Vagina (tissue), 2 donors: ENCODE results near the gene RGS6. TPM values are rescaled to one million over a fixed set of nuclear protein-coding genes. Genes with fewer than 3 reads are reported as not detected.

Experiments
- DNase-seq, 2 donors: peaks; one replicate each; pipeline ENCODE4 v3.0.0-alpha.2; 2017; ENCODE audit errors: extremely low spot score in 2 of 2
- H3K27ac ChIP-seq: fragments of 200-600 bp; sonication (generic); one replicate; pipeline ENCODE4 v1.5.1; 2019
- H3K27me3 ChIP-seq: fragments of 200-600 bp; sonication (generic); one replicate; pipeline ENCODE4 v1.5.1; 2019
- H3K36me3 ChIP-seq, 2 donors: fragments of 200-600 bp; sonication (generic); one replicate each; pipeline ENCODE4 v1.5.1; 2017 to 2019
- H3K4me1 ChIP-seq: fragments of 200-600 bp; sonication (generic); one replicate; pipeline ENCODE4 v1.5.1; 2019
- H3K4me3 ChIP-seq, 2 donors: fragments of 200-600 bp; sonication (generic); 1 replicate in 1 of 2; 2 replicates in 1 of 2; pipeline ENCODE4 v1.5.1; 2016 to 2019
- H3K9me3 ChIP-seq: fragments of 200-600 bp; sonication (generic); one replicate; pipeline ENCODE4 v1.5.1; 2019
- CTCF ChIP-seq, 3 experiments: fragments of 450-650 bp in 2 of 3; fragments of 200-600 bp in 1 of 3; sonication (generic) in 1 of 3; IDR thresholded peaks; one replicate each; pipeline ENCODE4 v1.5.1; 2017 to 2019; ENCODE audit warnings: antibody characterized with exemption in 3 of 3, mild to moderate bottlenecking in 2 of 3, moderate library complexity in 2 of 3
- POLR2A ChIP-seq, 2 donors: fragments of 450-650 bp; IDR thresholded peaks; one replicate each; pipeline ENCODE4 v1.6.1; 2017; ENCODE audit warnings: antibody characterized with exemption in 2 of 2, mild to moderate bottlenecking in 2 of 2, moderate library complexity in 2 of 2
- POLR2AphosphoS5 ChIP-seq, 2 donors: sonication (generic); formaldehyde crosslinking; IDR thresholded peaks; one replicate each; pipeline ENCODE4 v1.9.0; 2017; ENCODE audit warnings: antibody characterized with exemption in 2 of 2, mild to moderate bottlenecking in 2 of 2, low read depth in 1 of 2; ENCODE audit not compliant: insufficient read depth in 1 of 2
- intact Hi-C: fragments of 100-400 bp; cut with DNase I; formaldehyde crosslinking; loops from one replicate; pipeline ENCODE4 v1.15.1; 2023
- total RNA-seq: library from RNA; depleted of rRNA; stranded (reverse); fragments of >200 nt; gene quantifications from one replicate; pipeline ENCODE4 v1.2.3, GENCODE V29; 2016

Gene RGS6
- total RNA-seq, 1 donor from 2014 or later = 2.0 TPM

- no peak overlapping the region for H3K4me3 ChIP-seq
- no peak overlapping the region for H3K27ac ChIP-seq
- H3K36me3 ChIP-seq = no peaks in the 10 kb centered on the region
- TF ChIP-seq POLR2A (IDR thresholded peaks at IDR 0.05) = no peak
- no peak for DNase-seq
- no peaks in the 10 kb centered on the region for H3K9me3 ChIP-seq
- H3K27me3 ChIP-seq = no peaks in the 10 kb centered on the region
- no peaks in the 10 kb centered on the region for H3K4me1 ChIP-seq
- intact Hi-C loops = no loop called here
Observed at GRCh38 chr14:72057701-72058285, 125.6 kb downstream of the RGS6 start.

- H3K27me3 ChIP-seq = no peaks in the 10 kb centered on the region
- H3K27ac ChIP-seq = no peak overlapping the region
- H3K4me3 ChIP-seq = no peak overlapping the region
- H3K9me3 ChIP-seq = no peaks in the 10 kb centered on the region
- DNase-seq = no peak
- intact Hi-C loops = no loop called here
- no peaks in the 10 kb centered on the region for H3K4me1 ChIP-seq
- H3K36me3 ChIP-seq = no peaks in the 10 kb centered on the region
- no peak for TF ChIP-seq POLR2A (IDR thresholded peaks at IDR 0.05)
- no peak for TF ChIP-seq CTCF (IDR thresholded peaks at IDR 0.05)
- no peak for TF ChIP-seq POLR2AphosphoS5 (IDR thresholded peaks at IDR 0.05; ENCODE audit: insufficient read depth in 1 of 2, low read depth in 1 of 2)
Observed at GRCh38 chr14:72060460-72060859, 128.2 kb downstream of the RGS6 start.

GRCh38 chr14:72060917-72061316 lies 128.7 kb downstream of the RGS6 start:
- H3K36me3 ChIP-seq = no peaks in the 10 kb centered on the region
- TF ChIP-seq POLR2AphosphoS5 (IDR thresholded peaks at IDR 0.05; ENCODE audit: insufficient read depth in 1 of 2, low read depth in 1 of 2) (no peak), CTCF (IDR thresholded peaks at IDR 0.05) (no peak), POLR2A (IDR thresholded peaks at IDR 0.05) (no peak)
- no peaks in the 10 kb centered on the region for H3K27me3 ChIP-seq
- no peaks in the 10 kb centered on the region for H3K9me3 ChIP-seq
- intact Hi-C loops = no loop called here
- no peaks in the 10 kb centered on the region for H3K4me1 ChIP-seq
- no peak overlapping the region for H3K27ac ChIP-seq
- no peak overlapping the region for H3K4me3 ChIP-seq
- DNase-seq = no peak

- Histone ChIP-seq H3K27ac (no peak overlapping the region), H3K4me3 (no peak overlapping the region), H3K4me1 (no peaks in the 10 kb centered on the region), H3K36me3 (no peaks in the 10 kb centered on the region), H3K27me3 (no peaks in the 10 kb centered on the region), H3K9me3 (no peaks in the 10 kb centered on the region)
- intact Hi-C loops = no loop called here
- no peak for TF ChIP-seq POLR2AphosphoS5 (IDR thresholded peaks at IDR 0.05; ENCODE audit: insufficient read depth in 1 of 2, low read depth in 1 of 2)
- TF ChIP-seq POLR2A (IDR thresholded peaks at IDR 0.05) = no peak
- TF ChIP-seq CTCF (IDR thresholded peaks at IDR 0.05) = no peak
- DNase-seq = no peak
Observed at GRCh38 chr14:72061718-72062117, 129.5 kb downstream of the RGS6 start.

DNA sequence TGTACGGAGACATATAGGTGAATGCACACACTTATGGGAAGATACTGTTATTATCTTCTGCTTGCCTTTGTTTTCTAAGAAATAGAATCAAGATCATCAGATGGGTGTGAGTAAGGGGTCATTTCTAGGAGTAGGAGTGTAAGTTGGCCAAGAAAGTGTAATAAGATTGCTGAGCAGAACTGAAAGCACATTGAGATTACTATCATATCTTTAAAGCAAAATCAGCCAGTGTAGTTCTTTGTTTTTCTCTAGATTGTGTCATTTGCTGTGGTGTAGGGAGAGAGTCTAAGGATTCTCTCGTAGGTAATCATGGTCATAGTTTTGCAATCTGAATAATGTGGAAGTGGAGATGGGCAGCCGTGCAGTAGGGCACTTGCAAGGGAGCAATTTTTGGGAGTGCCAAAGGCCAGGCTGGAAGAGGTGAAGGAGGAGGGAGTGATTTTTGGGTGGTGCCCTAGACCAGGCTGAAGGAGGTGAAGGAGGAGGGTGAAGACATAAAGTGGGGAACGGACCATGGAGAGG lies 131.6 kb downstream of the RGS6 start:
- no peak for DNase-seq

More for the DNA sequence above, 131.6 kb downstream of the RGS6 start:
- Histone ChIP-seq H3K9me3 (no peaks in the 10 kb centered on the region), H3K4me1 (no peaks in the 10 kb centered on the region), H3K36me3 (no peaks in the 10 kb centered on the region), H3K4me3 (no peak overlapping the region), H3K27ac (no peak overlapping the region), H3K27me3 (no peaks in the 10 kb centered on the region)
- intact Hi-C loops = no loop called here
- no peak for TF ChIP-seq POLR2AphosphoS5 (IDR thresholded peaks at IDR 0.05; ENCODE audit: insufficient read depth in 1 of 2, low read depth in 1 of 2)
- no peak for TF ChIP-seq CTCF (IDR thresholded peaks at IDR 0.05)
- no peak for TF ChIP-seq POLR2A (IDR thresholded peaks at IDR 0.05)
